Upper lobe of left lung (tissue), 6 donors: ENCODE measurements around the gene PKNOX2. TPM values are rescaled to one million over a fixed set of nuclear protein-coding genes. Genes with fewer than 3 reads are reported as not detected.

Experiments
- ATAC-seq, 2 donors: fragments of 200-7000 bp; cut with Tn5 transposase; one replicate each; pipeline ENCODE4 v1.9.1; 2022; ENCODE audit warnings: mild to moderate bottlenecking in 2 of 2, moderate library complexity in 2 of 2; ENCODE audit not compliant: low FRiP score in 2 of 2
- DNase-seq, 2 donors: peaks; one replicate each; pipeline ENCODE4 v3.0.0-alpha.2; 2019 to 2020
- H3K27ac ChIP-seq, 4 donors: fragments of 200-600 bp; sonication (generic); one replicate each; pipeline ENCODE4 v1.5.1; 2016 to 2019
- H3K27me3 ChIP-seq, 4 donors: fragments of 200-600 bp; sonication (generic); one replicate each; pipeline ENCODE4 v1.5.1; 2017 to 2019
- H3K36me3 ChIP-seq, 4 donors: fragments of 200-600 bp; sonication (generic); one replicate each; pipeline ENCODE4 v1.5.1; 2016 to 2019
- H3K4me1 ChIP-seq, 4 donors: fragments of 200-600 bp; sonication (generic); one replicate each; pipeline ENCODE4 v1.5.1; 2018 to 2019
- H3K4me3 ChIP-seq, 4 donors: fragments of 200-600 bp; sonication (generic); one replicate each; pipeline ENCODE4 v1.5.1; 2017 to 2019; ENCODE audit warnings: mild to moderate bottlenecking in 2 of 4, moderate library complexity in 1 of 4
- H3K9me3 ChIP-seq, 4 donors: fragments of 200-600 bp; sonication (generic); one replicate each; pipeline ENCODE4 v1.5.1; 2018 to 2019
- CTCF ChIP-seq, 6 experiments: fragments of 450-650 bp in 4 of 6; fragments of 200-600 bp in 2 of 6; sonication (generic) in 2 of 6; IDR thresholded peaks; one replicate each; pipeline ENCODE4 v1.5.1; 2016 to 2019; ENCODE audit warnings: antibody characterized with exemption in 6 of 6
- EP300 ChIP-seq, 4 donors: sonication (generic); formaldehyde crosslinking; IDR thresholded peaks; one replicate each; pipeline ENCODE4 v1.5.1; 2017; ENCODE audit warnings: antibody characterized with exemption in 4 of 4, control low read depth in 2 of 4
- POLR2A ChIP-seq, 4 donors: fragments of 450-650 bp; IDR thresholded peaks; one replicate each; pipeline ENCODE4 v1.5.1; 2016 to 2017; ENCODE audit warnings: antibody characterized with exemption in 4 of 4, mild to moderate bottlenecking in 2 of 4
- POLR2AphosphoS5 ChIP-seq, 2 donors: sonication (generic); formaldehyde crosslinking; IDR thresholded peaks; one replicate each; pipeline ENCODE4 v1.5.1; 2017; ENCODE audit warnings: antibody characterized with exemption in 2 of 2
- WGBS, 2 donors: methylation state at CpG; one replicate each; pipeline ENCODE4 v1.1.5; 2017 to 2018; 5-methylcytosine and 5-hydroxymethylcytosine counted together
- total RNA-seq, 6 donors: library from RNA; depleted of rRNA in 4 of 6; stranded (reverse); fragments of >200 nt in 4 of 6; gene quantifications; one replicate each; pipeline versions ENCODE4 v1.1.0 to v1.2.1, GENCODE V29; 2016 to 2021
- donor health status: DM: no; HTN: no; CAD: no; lungs with moderate emphysema.
- donor health status: DM: no; HTN: yes; CAD: no; lungs with severe emphysema.

Gene PKNOX2
- total RNA-seq, 6 donors from 2014 or later, result 2.9 to 15.5 (median 8.4) TPM

DNA sequence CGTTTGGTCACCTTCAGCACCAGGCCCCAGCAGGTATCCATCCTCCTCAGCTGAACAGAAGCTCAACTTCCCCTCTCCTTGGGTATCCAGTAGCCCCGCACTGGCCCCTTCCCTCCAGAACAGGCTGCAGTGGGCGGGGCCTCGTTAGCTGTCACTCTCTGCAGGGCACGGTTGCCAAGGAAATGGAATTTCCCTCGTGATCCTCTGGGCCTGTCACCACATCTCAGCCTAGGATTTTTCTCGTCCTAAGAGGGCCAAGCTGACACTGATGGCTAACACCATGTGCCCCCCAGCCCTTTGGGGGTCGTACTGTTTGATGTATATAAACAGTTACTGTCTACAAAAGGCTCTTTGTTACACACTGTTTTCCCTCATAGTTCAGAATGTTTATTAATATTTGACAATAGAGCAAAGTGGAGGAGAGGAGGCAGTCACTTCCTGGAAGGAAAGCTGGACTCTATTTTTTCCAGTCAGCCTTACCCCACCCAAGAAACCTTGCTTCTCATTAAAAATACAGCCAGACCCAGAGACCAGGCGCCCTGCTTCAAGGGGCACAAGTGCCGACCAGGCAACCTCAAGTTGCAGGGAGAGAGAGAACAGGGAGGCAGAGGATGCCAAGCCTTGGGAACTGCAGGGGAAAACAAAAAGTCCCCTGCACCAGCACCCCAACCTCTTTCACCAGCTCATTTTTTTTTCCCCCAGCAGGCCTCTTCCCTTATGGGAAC lies 287.0 kb downstream of the PKNOX2 start:
- H3K36me3 ChIP-seq, result peaks cover 0 to 4% (median 0%) of the 10 kb centered on the region in 4 donors
- peak overlapping the region; percentile 40 to 59 (median 52) for H3K27ac ChIP-seq
- TF ChIP-seq CTCF (IDR thresholded peaks at IDR 0.05), result no peak
- TF ChIP-seq POLR2AphosphoS5 (IDR thresholded peaks at IDR 0.05), result no peak
- no peak for TF ChIP-seq POLR2A (IDR thresholded peaks at IDR 0.05)
- TF ChIP-seq EP300 (IDR thresholded peaks at IDR 0.05), result no peak
- DNase-seq (peak in 1 of 2 donors; percentile 39), ATAC-seq (peak; percentile 52 to 68)
- no peak overlapping the region for H3K4me3 ChIP-seq
- 16 to 21% methylated on average over 8 to 10 of the region's 10 CpGs for WGBS, 2 donors
- no peaks in the 10 kb centered on the region for H3K9me3 ChIP-seq
- no peaks in the 10 kb centered on the region for H3K27me3 ChIP-seq
- H3K4me1 ChIP-seq, result peaks cover 12 to 19% (median 17%) of the 10 kb centered on the region in 4 donors

DNA sequence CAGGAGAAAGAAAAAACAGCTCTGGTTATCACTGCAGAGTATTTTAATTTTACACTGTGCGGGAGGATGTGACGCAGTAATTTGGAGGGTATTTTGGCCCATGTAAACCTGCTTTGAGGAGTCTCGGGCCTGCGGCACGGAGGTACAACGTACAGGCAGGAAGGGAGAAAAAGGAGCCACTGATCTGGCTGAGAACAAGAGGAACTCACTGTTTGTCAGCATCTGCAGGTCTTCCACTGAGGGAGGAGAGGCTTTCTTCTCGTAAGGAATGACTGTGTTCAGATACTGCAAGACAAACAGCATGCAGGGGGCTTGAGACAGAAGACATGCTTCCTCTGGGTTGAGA lies 287.5 kb downstream of the PKNOX2 start:
- Histone ChIP-seq H3K9me3 (no peaks in the 10 kb centered on the region), H3K4me3 (no peak overlapping the region), H3K4me1 (peaks cover 12 to 19% (median 17%) of the 10 kb centered on the region in 4 donors), H3K36me3 (peaks cover 0 to 4% (median 0%) of the 10 kb centered on the region in 4 donors), H3K27ac (peak overlapping the region in 3 of 4 donors; percentile 52 to 59 (median 53)), H3K27me3 (no peaks in the 10 kb centered on the region)
- ATAC-seq, result no peak
- WGBS, 2 donors, result 73 to 83% methylated on average over 7 of the region's 7 CpGs
- TF ChIP-seq EP300 (IDR thresholded peaks at IDR 0.05), result no peak
- TF ChIP-seq POLR2AphosphoS5 (IDR thresholded peaks at IDR 0.05), result no peak
- no peak for TF ChIP-seq POLR2A (IDR thresholded peaks at IDR 0.05)
- no peak for TF ChIP-seq CTCF (IDR thresholded peaks at IDR 0.05)
- DNase-seq, result no peak

GRCh38 chr11:125454047-125454446 lies 289.5 kb downstream of the PKNOX2 start:
- WGBS, 2 donors, result 94 to 95% methylated on average over 6 of the region's 6 CpGs
- DNase-seq (no peak), ATAC-seq (no peak)
- Histone ChIP-seq H3K27ac (no peak overlapping the region), H3K4me1 (peaks cover 12 to 19% (median 17%) of the 10 kb centered on the region in 4 donors), H3K36me3 (no peaks in the 10 kb centered on the region), H3K4me3 (no peak overlapping the region), H3K9me3 (no peaks in the 10 kb centered on the region), H3K27me3 (no peaks in the 10 kb centered on the region)
- no peak for TF ChIP-seq POLR2AphosphoS5 (IDR thresholded peaks at IDR 0.05)
- no peak for TF ChIP-seq POLR2A (IDR thresholded peaks at IDR 0.05)
- TF ChIP-seq CTCF (IDR thresholded peaks at IDR 0.05), result no peak
- TF ChIP-seq EP300 (IDR thresholded peaks at IDR 0.05), result no peak

- no peaks in the 10 kb centered on the region for H3K9me3 ChIP-seq
- DNase-seq (peak in 1 of 2 donors; percentile 52), ATAC-seq (no peak)
- peaks cover 12 to 17% (median 17%) of the 10 kb centered on the region in 4 donors for H3K4me1 ChIP-seq
- TF ChIP-seq EP300 (IDR thresholded peaks at IDR 0.05) (no peak), POLR2AphosphoS5 (IDR thresholded peaks at IDR 0.05) (no peak), CTCF (IDR thresholded peaks at IDR 0.05) (no peak), POLR2A (IDR thresholded peaks at IDR 0.05) (no peak)
- WGBS, 2 donors, result 86 to 92% methylated on average over 13 of the region's 13 CpGs
- H3K27ac ChIP-seq, result no peak overlapping the region
- H3K27me3 ChIP-seq, result no peaks in the 10 kb centered on the region
- H3K4me3 ChIP-seq, result no peak overlapping the region
- H3K36me3 ChIP-seq, result no peaks in the 10 kb centered on the region
These were observed 291.3 kb downstream of the PKNOX2 start for GRCh38 chr11:125455851-125456250.
